Neural cell (in vitro differentiated cells): ENCODE results near the gene ABCG2.

Experiments
- CTCF ChIP-seq: fragments of 450-650 bp; IDR thresholded peaks from 2 replicates; pipeline ENCODE4 v1.5.1; 2014; ENCODE audit warnings: antibody characterized with exemption, mild to moderate bottlenecking, moderate library complexity; ENCODE audit not compliant: poor library complexity, severe bottlenecking
- EZH2 ChIP-seq: fragments of 200-600, 300-800 bp; shearing (Covaris generic), sonication (generic); IDR thresholded peaks from 2 replicates; pipeline ENCODE4 v1.6.1; 2014; ENCODE audit warnings: antibody characterized with exemption, low read length, borderline replicate concordance, mild to moderate bottlenecking; ENCODE audit not compliant: insufficient read depth, poor library complexity, severe bottlenecking
- POLR2AphosphoS5 ChIP-seq: IDR thresholded peaks from 2 replicates; pipeline ENCODE4 v1.6.1; 2012
- REST ChIP-seq: IDR thresholded peaks from 2 replicates; pipeline ENCODE4 v1.6.1; 2012; ENCODE audit warnings: borderline replicate concordance

DNA sequence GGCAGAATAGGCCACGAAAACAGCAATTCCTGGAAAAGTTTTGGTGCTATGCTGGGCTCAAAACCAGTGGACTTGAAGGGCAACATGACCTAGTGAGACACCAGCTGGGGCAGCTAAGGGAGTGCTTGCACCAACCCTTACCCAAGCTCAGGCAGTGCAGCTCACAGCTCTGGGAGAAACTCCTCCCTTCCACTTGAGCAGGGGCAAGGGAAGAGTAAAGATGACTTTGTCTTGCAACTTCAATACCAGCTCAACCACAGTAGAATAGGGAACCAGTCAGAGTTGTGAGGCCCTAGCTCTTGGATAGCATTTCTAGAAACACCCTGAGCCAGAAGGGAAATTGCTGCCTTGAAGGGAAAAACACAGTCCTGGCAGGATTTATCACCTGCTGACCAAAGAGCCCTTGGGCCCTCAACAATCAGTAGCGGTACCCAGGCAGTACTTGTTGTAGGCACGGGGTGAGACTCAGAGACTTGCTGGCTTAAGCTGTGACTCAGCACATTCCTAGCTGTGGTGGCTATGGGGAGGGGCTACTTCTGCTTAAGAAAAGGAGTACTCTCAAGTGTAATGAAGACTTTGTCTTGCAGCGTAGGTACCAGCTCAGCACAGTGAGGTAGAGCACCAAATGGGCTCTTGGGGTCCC lies 19.7 kb upstream of the ABCG2 start:
- TF ChIP-seq EZH2, result no peak
- no peak for TF ChIP-seq REST
- TF ChIP-seq CTCF, result no peak
- no peak for TF ChIP-seq POLR2AphosphoS5
